ENCODE measurements around the gene MMS22L. TPM values are rescaled to one million over a fixed set of nuclear protein-coding genes. Genes with fewer than 3 reads are reported as not detected.
"Not testable (repeated sequence)": the region's sequence is repeated elsewhere in the genome, so short reads cannot be mapped to it uniquely, and the experiment has no call there.

MMS22L gene
- total RNA-seq, 5 donors from 2014 or later (not counting 1 experiment from before 2014, with no cell fraction given) = 10.2 to 14.0 (median 12.2) TPM

DNA sequence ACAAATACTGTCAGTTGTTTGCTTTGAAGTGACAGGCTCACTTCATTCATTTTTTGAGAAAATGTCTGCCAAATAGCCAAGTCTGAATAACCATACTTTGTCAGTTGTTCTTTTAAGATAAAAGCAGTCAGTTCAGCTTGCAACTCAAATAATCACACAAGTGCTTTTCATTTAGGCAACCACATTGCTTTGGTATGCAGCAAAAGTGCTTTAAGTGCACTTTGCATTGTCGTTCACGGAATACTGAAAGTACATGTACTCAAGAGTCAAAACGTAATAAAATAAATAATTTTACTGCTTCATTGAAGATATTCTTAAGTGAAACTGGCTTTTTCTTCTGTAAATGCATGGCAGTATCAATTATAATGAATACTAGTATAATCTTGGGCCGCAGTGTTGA lies 107.2 kb downstream of the MMS22L start:
- no peak overlapping the region for H3K4me3 ChIP-seq (ENCODE audit: control insufficient read depth in 1 of 2, extremely low read depth in 1 of 2, low read length in 1 of 2)
- ChIA-PET CTCF (interaction anchor here in 1 of 2 donors (0.5 kb wide), 1 partner anchor 9 kb away, joined by 5 read pairs; no protein-coding TSS in a partner anchor), POLR2A (no interaction called here)
- peaks cover 0 to 3% of the 10 kb centered on the region in 2 donors for H3K36me3 ChIP-seq (ENCODE audit: control insufficient read depth in 2 of 2, extremely low read depth in 1 of 2, insufficient read depth in 1 of 2, low read length in 1 of 2)
- no peak overlapping the region for H3K4me3 Mint-ChIP-seq
- no peak for DNase-seq
- no peaks in the 10 kb centered on the region for H3K27me3 Mint-ChIP-seq
- no peak for ATAC-seq (replicated peaks in 1 of 4)
- H3K27ac Mint-ChIP-seq = no peak overlapping the region
- H3K9me3 Mint-ChIP-seq = no peaks in the 10 kb centered on the region
- H3K4me1 ChIP-seq (ENCODE audit: control insufficient read depth in 1 of 2, extremely low read depth in 1 of 2, insufficient read depth in 2 of 2, low read length in 2 of 2) = no peaks in the 10 kb centered on the region
- no peaks in the 10 kb centered on the region for H3K4me1 Mint-ChIP-seq
- no peak overlapping the region for H3K27ac ChIP-seq (ENCODE audit: low read length)
- no CpG with 5 or more reads among the region's 4 CpGs for WGBS (ENCODE audit: insufficient coverage)
- H3K9me3 ChIP-seq = no peaks in the 10 kb centered on the region
- peaks cover 44% of the 10 kb centered on the region for H3K36me3 Mint-ChIP-seq
- no peaks in the 10 kb centered on the region for H3K27me3 ChIP-seq (replicated peaks in 1 of 2; ENCODE audit: control insufficient read depth in 2 of 2, extremely low read depth in 1 of 2, insufficient read depth in 2 of 2, low read length in 1 of 2)

DNA sequence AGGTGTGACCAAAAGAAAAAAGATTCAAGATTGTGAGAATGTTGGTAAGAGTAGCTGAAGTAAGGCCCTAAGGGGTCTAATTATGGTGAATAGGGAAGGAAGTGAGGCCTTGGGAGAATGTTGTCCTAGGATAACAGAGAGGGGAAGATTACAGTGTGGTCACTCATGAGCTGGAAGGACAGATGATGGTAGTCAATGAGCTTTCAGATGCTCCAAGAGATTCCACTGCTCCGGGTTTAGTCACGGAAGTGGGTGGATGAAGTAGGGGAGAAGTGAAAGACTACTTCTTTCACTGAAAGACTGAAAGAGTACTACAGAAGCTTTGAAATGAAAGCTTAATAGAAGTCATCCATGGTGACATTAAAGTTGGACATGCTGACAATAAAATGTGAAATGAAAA lies 108.5 kb downstream of the MMS22L start:
- Mint-ChIP-seq H3K4me3 (no peak overlapping the region), H3K27ac (no peak overlapping the region), H3K27me3 (no peaks in the 10 kb centered on the region), H3K9me3 (no peaks in the 10 kb centered on the region), H3K36me3 (peaks cover 44% of the 10 kb centered on the region), H3K4me1 (no peaks in the 10 kb centered on the region)
- Histone ChIP-seq H3K36me3 (ENCODE audit: control insufficient read depth in 2 of 2, extremely low read depth in 1 of 2, insufficient read depth in 1 of 2, low read length in 1 of 2) (peaks cover 0 to 3% of the 10 kb centered on the region in 2 donors), H3K4me3 (ENCODE audit: control insufficient read depth in 1 of 2, extremely low read depth in 1 of 2, low read length in 1 of 2) (no peak overlapping the region), H3K27ac (ENCODE audit: low read length) (no peak overlapping the region), H3K4me1 (ENCODE audit: control insufficient read depth in 1 of 2, extremely low read depth in 1 of 2, insufficient read depth in 2 of 2, low read length in 2 of 2) (no peaks in the 10 kb centered on the region), H3K9me3 (no peaks in the 10 kb centered on the region), H3K27me3 (replicated peaks in 1 of 2; ENCODE audit: control insufficient read depth in 2 of 2, extremely low read depth in 1 of 2, insufficient read depth in 2 of 2, low read length in 1 of 2) (no peaks in the 10 kb centered on the region)
- CTCF ChIA-PET = interaction anchor here in 1 of 2 donors (0.9 kb wide), 1 partner anchor 14 kb away, joined by 3 read pairs; no protein-coding TSS in a partner anchor
- POLR2A ChIA-PET = no interaction called here
- ATAC-seq (replicated peaks in 1 of 4) = no peak
- no peak for DNase-seq
- 100% methylated on average over 2 of the region's 2 CpGs for WGBS (ENCODE audit: insufficient coverage)

DNA sequence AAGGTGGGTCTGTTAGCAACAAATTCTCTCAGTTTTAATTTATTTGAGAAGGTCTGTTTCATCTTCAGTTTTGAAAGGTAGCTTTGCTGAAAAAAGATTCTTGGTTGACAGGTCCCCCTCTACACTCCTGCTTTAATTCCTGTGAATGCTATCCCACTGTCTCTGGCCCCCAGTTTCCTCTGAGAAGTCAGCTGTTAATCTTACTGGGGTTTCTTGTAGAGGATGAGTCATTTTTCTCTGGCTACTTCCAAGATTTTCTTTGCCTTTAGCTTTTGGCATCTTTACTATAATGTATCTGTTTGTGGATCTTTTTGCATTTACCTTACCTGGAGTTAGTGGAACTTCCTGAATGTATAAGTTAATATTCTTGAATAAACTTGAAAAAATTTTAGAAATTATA lies 122.7 kb downstream of the MMS22L start:
- Histone ChIP-seq H3K9me3 (no peaks in the 10 kb centered on the region), H3K36me3 (ENCODE audit: control insufficient read depth in 2 of 2, extremely low read depth in 1 of 2, insufficient read depth in 1 of 2, low read length in 1 of 2) (peaks cover 0 to 18% of the 10 kb centered on the region in 2 donors), H3K4me1 (ENCODE audit: control insufficient read depth in 1 of 2, extremely low read depth in 1 of 2, insufficient read depth in 2 of 2, low read length in 2 of 2) (no peaks in the 10 kb centered on the region), H3K27me3 (replicated peaks in 1 of 2; ENCODE audit: control insufficient read depth in 2 of 2, extremely low read depth in 1 of 2, insufficient read depth in 2 of 2, low read length in 1 of 2) (no peaks in the 10 kb centered on the region), H3K27ac (ENCODE audit: low read length) (no peak overlapping the region), H3K4me3 (ENCODE audit: control insufficient read depth in 1 of 2, extremely low read depth in 1 of 2, low read length in 1 of 2) (no peak overlapping the region)
- no peak overlapping the region for H3K27ac Mint-ChIP-seq
- H3K27me3 Mint-ChIP-seq = no peaks in the 10 kb centered on the region
- ATAC-seq (replicated peaks in 1 of 4) (no peak), DNase-seq (no peak)
- H3K9me3 Mint-ChIP-seq = peaks cover 9 to 37% (median 9%) of the 10 kb centered on the region in 3 donors
- CTCF ChIA-PET = no interaction called here
- POLR2A ChIA-PET = no interaction called here
- no peaks in the 10 kb centered on the region for H3K4me1 Mint-ChIP-seq
- peaks cover 72% of the 10 kb centered on the region for H3K36me3 Mint-ChIP-seq
- H3K4me3 Mint-ChIP-seq = no peak overlapping the region

DNA sequence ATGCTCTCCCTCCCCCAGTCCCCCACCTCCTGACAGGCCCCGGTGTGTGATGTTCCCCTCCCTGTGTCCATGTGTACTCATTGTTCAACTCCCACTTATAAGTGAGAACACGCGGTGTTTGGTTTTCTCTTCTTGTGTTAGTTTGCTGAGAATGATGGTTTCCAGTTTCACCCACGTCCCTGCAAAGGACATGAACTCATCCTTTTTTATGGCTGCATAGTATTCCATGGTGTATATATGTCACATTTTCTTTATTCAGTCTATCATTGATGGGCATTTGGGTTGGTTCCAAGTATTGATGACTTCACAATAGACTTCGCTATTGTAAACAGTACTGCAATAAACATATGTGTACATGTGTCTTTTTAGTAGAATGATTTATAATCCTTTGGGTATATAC lies 127.6 kb downstream of the MMS22L start:
- H3K27me3 ChIP-seq (replicated peaks in 1 of 2; ENCODE audit: control insufficient read depth in 2 of 2, extremely low read depth in 1 of 2, insufficient read depth in 2 of 2, low read length in 1 of 2); H3K27ac Mint-ChIP-seq; H3K4me3 ChIP-seq (ENCODE audit: control insufficient read depth in 1 of 2, extremely low read depth in 1 of 2, low read length in 1 of 2); H3K9me3 ChIP-seq; POLR2A ChIA-PET; ATAC-seq (replicated peaks in 1 of 4); H3K27me3 Mint-ChIP-seq; H3K4me1 Mint-ChIP-seq; H3K36me3 ChIP-seq (ENCODE audit: control insufficient read depth in 2 of 2, extremely low read depth in 1 of 2, insufficient read depth in 1 of 2, low read length in 1 of 2); DNase-seq; H3K4me1 ChIP-seq (ENCODE audit: control insufficient read depth in 1 of 2, extremely low read depth in 1 of 2, insufficient read depth in 2 of 2, low read length in 2 of 2); H3K27ac ChIP-seq (ENCODE audit: low read length); H3K4me3 Mint-ChIP-seq; CTCF ChIA-PET: not testable (repeated sequence)
- no CpG with 5 or more reads among the region's 5 CpGs for whole genome bisulfite sequencing (ENCODE audit: insufficient coverage)
- Mint-ChIP-seq H3K9me3 (peaks cover 6 to 30% (median 9%) of the 10 kb centered on the region in 3 donors), H3K36me3 (peaks cover 54% of the 10 kb centered on the region)

DNA sequence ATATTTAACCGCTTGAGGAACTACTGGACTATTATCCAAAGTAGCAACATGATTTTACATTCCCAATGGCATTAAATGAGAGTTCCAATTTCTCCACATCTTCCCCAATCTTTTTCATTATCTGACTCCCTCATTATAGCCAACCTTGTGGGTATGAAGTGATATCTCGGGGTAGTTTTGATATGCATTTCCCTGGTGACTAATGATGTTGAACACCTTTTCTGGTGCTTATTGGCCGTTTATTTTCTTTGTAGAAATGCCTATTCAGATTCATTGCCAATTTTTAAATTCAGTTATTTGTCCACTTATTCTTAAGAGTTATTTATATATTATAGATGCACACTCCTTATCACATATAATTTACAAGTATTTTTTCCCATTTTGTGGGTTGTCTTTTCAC lies 129.0 kb downstream of the MMS22L start:
- ATAC-seq (replicated peaks in 1 of 4) = no peak
- no peaks in the 10 kb centered on the region for H3K27me3 ChIP-seq (replicated peaks in 1 of 2; ENCODE audit: control insufficient read depth in 2 of 2, extremely low read depth in 1 of 2, insufficient read depth in 2 of 2, low read length in 1 of 2)
- ChIA-PET CTCF (no interaction called here), POLR2A (interaction anchor here in 1 of 2 donors (0.6 kb wide), 1 partner anchor 164 kb away, joined by 5 read pairs; no protein-coding TSS in a partner anchor)
- H3K27ac Mint-ChIP-seq = no peak overlapping the region
- no peak overlapping the region for H3K27ac ChIP-seq (ENCODE audit: low read length)
- no peaks in the 10 kb centered on the region for H3K9me3 ChIP-seq
- peaks cover 6 to 27% (median 9%) of the 10 kb centered on the region in 3 donors for H3K9me3 Mint-ChIP-seq
- H3K4me3 ChIP-seq (ENCODE audit: control insufficient read depth in 1 of 2, extremely low read depth in 1 of 2, low read length in 1 of 2) = no peak overlapping the region
- WGBS (ENCODE audit: insufficient coverage) = no CpG with 5 or more reads among the region's 3 CpGs
- peaks cover 0 to under 1% of the 10 kb centered on the region in 2 donors for H3K36me3 ChIP-seq (ENCODE audit: control insufficient read depth in 2 of 2, extremely low read depth in 1 of 2, insufficient read depth in 1 of 2, low read length in 1 of 2)
- H3K36me3 Mint-ChIP-seq = peaks cover 55% of the 10 kb centered on the region
- no peaks in the 10 kb centered on the region for H3K27me3 Mint-ChIP-seq
- no peak for DNase-seq
- no peak overlapping the region for H3K4me3 Mint-ChIP-seq
- H3K4me1 Mint-ChIP-seq = no peaks in the 10 kb centered on the region
- H3K4me1 ChIP-seq (ENCODE audit: control insufficient read depth in 1 of 2, extremely low read depth in 1 of 2, insufficient read depth in 2 of 2, low read length in 2 of 2) = no peaks in the 10 kb centered on the region

DNA sequence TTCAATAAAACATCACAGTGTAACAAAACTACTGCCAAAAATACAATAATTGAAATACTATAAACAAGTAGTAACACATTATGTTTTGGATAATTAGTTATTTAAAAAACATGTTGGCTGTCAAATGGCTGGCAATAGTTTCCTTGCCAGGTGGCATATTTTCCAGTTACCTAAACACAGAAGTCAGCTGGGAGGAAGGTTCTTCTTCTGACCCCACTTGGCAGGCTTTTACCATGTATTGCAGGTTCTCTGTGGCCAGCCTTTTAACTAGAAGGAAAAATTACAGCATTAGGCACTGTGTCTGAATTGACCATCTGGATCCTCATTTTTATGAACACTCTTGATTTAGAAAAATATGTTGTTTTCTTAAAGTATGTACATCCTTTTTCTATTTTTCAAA lies 131.4 kb downstream of the MMS22L start:
- H3K4me3 Mint-ChIP-seq = no peak overlapping the region
- H3K9me3 Mint-ChIP-seq = peaks cover 0 to 13% (median 3%) of the 10 kb centered on the region in 3 donors
- Histone ChIP-seq H3K36me3 (ENCODE audit: control insufficient read depth in 2 of 2, extremely low read depth in 1 of 2, insufficient read depth in 1 of 2, low read length in 1 of 2) (peaks cover 0 to 3% of the 10 kb centered on the region in 2 donors), H3K27me3 (replicated peaks in 1 of 2; ENCODE audit: control insufficient read depth in 2 of 2, extremely low read depth in 1 of 2, insufficient read depth in 2 of 2, low read length in 1 of 2) (no peaks in the 10 kb centered on the region), H3K27ac (ENCODE audit: low read length) (no peak overlapping the region), H3K9me3 (no peaks in the 10 kb centered on the region), H3K4me3 (ENCODE audit: control insufficient read depth in 1 of 2, extremely low read depth in 1 of 2, low read length in 1 of 2) (no peak overlapping the region), H3K4me1 (ENCODE audit: control insufficient read depth in 1 of 2, extremely low read depth in 1 of 2, insufficient read depth in 2 of 2, low read length in 2 of 2) (no peaks in the 10 kb centered on the region)
- ChIA-PET CTCF (no interaction called here), POLR2A (no interaction called here)
- peaks cover 41% of the 10 kb centered on the region for H3K36me3 Mint-ChIP-seq
- H3K27me3 Mint-ChIP-seq = no peaks in the 10 kb centered on the region
- DNase-seq = no peak
- no peak for ATAC-seq (replicated peaks in 1 of 4)
- no peaks in the 10 kb centered on the region for H3K4me1 Mint-ChIP-seq
- no peak overlapping the region for H3K27ac Mint-ChIP-seq

DNA sequence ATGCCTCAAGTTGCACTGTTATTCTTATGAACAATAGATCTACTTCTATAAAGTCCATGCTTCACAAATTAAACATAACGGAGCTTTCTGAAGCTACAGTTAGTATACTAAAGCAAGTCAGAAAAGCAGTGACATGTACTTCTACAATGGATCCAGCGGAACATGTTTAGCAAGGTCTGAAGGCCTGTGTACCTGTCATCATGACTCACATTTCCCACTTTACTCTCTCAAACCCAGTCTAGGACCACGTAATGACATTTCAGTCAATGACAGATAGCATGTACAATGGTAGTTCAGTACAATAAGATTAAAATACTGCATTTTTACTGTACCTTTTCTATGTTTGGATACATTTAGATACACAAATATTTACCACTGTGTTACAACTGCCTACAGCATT lies 132.1 kb downstream of the MMS22L start:
- ChIA-PET POLR2A (interaction anchor here in 1 of 2 donors (0.6 kb wide), 1 partner anchor 14 kb away, joined by 4 read pairs; no protein-coding TSS in a partner anchor), CTCF (no interaction called here)
- no peaks in the 10 kb centered on the region for H3K4me1 Mint-ChIP-seq
- peaks cover 34% of the 10 kb centered on the region for H3K36me3 Mint-ChIP-seq
- DNase-seq = no peak
- H3K9me3 Mint-ChIP-seq = peaks cover 0 to 6% (median 3%) of the 10 kb centered on the region in 3 donors
- Histone ChIP-seq H3K36me3 (ENCODE audit: control insufficient read depth in 2 of 2, extremely low read depth in 1 of 2, insufficient read depth in 1 of 2, low read length in 1 of 2) (peaks cover 0 to 3% of the 10 kb centered on the region in 2 donors), H3K27me3 (replicated peaks in 1 of 2; ENCODE audit: control insufficient read depth in 2 of 2, extremely low read depth in 1 of 2, insufficient read depth in 2 of 2, low read length in 1 of 2) (no peaks in the 10 kb centered on the region), H3K9me3 (no peaks in the 10 kb centered on the region), H3K27ac (ENCODE audit: low read length) (no peak overlapping the region), H3K4me3 (ENCODE audit: control insufficient read depth in 1 of 2, extremely low read depth in 1 of 2, low read length in 1 of 2) (no peak overlapping the region), H3K4me1 (ENCODE audit: control insufficient read depth in 1 of 2, extremely low read depth in 1 of 2, insufficient read depth in 2 of 2, low read length in 2 of 2) (no peaks in the 10 kb centered on the region)
- 100% methylated on average over 2 of the region's 3 CpGs for WGBS (ENCODE audit: insufficient coverage)
- no peak overlapping the region for H3K4me3 Mint-ChIP-seq
- ATAC-seq (replicated peaks in 1 of 4) = no peak
- H3K27ac Mint-ChIP-seq = no peak overlapping the region
- no peaks in the 10 kb centered on the region for H3K27me3 Mint-ChIP-seq
